Smooth muscle cell (in vitro differentiated cells): ENCODE data around the gene CASP3. TPM values are rescaled to one million over a fixed set of nuclear protein-coding genes. Genes with fewer than 3 reads are reported as not detected.

ENCODE experiments used
- DNase-seq: peaks from one replicate; lab custom pipeline; 2025; ENCODE audit not compliant: unreplicated experiment; lab: John Stamatoyannopoulos, UW
- H2AFZ ChIP-seq: fragments of 200-600 bp; sonication (generic); 2 replicates; pipeline ENCODE4 v1.6.0; 2016; ENCODE audit warnings: antibody characterized with exemption, low read depth, mild to moderate bottlenecking
- H3F3A ChIP-seq: fragments of 200-600 bp; sonication (generic); 2 replicates; pipeline ENCODE4 v1.6.0; 2017; ENCODE audit warnings: antibody characterized with exemption, low read depth
- H3K27ac ChIP-seq: fragments of 200-600 bp; sonication (generic); 2 replicates; pipeline ENCODE4 v1.5.1; 2016; ENCODE audit warnings: low read depth, mild to moderate bottlenecking
- H3K27me3 ChIP-seq: fragments of 200-600 bp; sonication (generic); 2 replicates; pipeline ENCODE4 v1.6.1; 2016; ENCODE audit warnings: low read depth, mild to moderate bottlenecking
- H3K36me3 ChIP-seq: fragments of 200-600 bp; sonication (generic); 2 replicates; pipeline ENCODE4 v1.5.1; 2016; ENCODE audit warnings: low read depth
- H3K4me1 ChIP-seq: fragments of 200-600 bp; sonication (generic); 2 replicates; pipeline ENCODE4 v1.5.1; 2016; ENCODE audit warnings: low read depth
- H3K4me2 ChIP-seq: fragments of 200-600 bp; sonication (generic); 2 replicates; pipeline ENCODE4 v1.6.0; 2016; ENCODE audit warnings: mild to moderate bottlenecking
- H3K4me3 ChIP-seq: fragments of 200-600 bp; sonication (generic); 2 replicates; pipeline ENCODE4 v1.5.1; 2016; ENCODE audit warnings: mild to moderate bottlenecking
- H3K79me2 ChIP-seq: fragments of 200-600 bp; sonication (generic); 2 replicates; pipeline ENCODE4 v1.6.0; 2016; ENCODE audit warnings: low read depth, mild to moderate bottlenecking
- H3K9ac ChIP-seq: fragments of 200-600 bp; sonication (generic); 2 replicates; pipeline ENCODE4 v1.6.0; 2016; ENCODE audit warnings: low read depth
- H3K9me3 ChIP-seq: fragments of 200-600 bp; sonication (generic); replicated peaks from 2 replicates; pipeline ENCODE4 v1.5.1; 2016; ENCODE audit warnings: low read depth
- H4K20me1 ChIP-seq: fragments of 200-600 bp; sonication (generic); 2 replicates; pipeline ENCODE4 v1.6.0; 2016; ENCODE audit warnings: low read depth
- CTCF ChIP-seq: fragments of 200-600 bp; sonication (generic); IDR thresholded peaks from 2 replicates; pipeline ENCODE4 v1.5.1; 2017; ENCODE audit warnings: borderline replicate concordance, mild to moderate bottlenecking, antibody characterized with exemption; ENCODE audit not compliant: insufficient read depth, poor library complexity, severe bottlenecking
- WGBS: methylation state at CpG from one replicate; pipeline ENCODE4 v1.1.7; 2016; ENCODE audit warnings: low lambda C conversion rate; 5-methylcytosine and 5-hydroxymethylcytosine counted together
- polyA plus RNA-seq: library from polyadenylated mRNA; unstranded; fragments of >200 nt; fragmentation: Nextera tagmentation; extraction: Ambion mirVana; gene quantifications from 2 replicates; pipeline ENCODE4 v1.2.1, GENCODE V29; 2016
- total RNA-seq: library from RNA; depleted of rRNA; stranded (reverse); fragments of >200 nt; gene quantifications from 2 replicates; pipeline ENCODE4 v1.2.3, GENCODE V29; 2014

CASP3 gene
- total and polyA plus RNA-seq, 2 experiments from 2014 or later, result 35.7 to 48.5 TPM

GRCh38 chr4:184694412-184694956 lies 45.2 kb upstream of the CASP3 start:
- H3K4me1 ChIP-seq, result no peaks in the 10 kb centered on the region
- TF ChIP-seq CTCF, result no peak
- DNase-seq, result no peak
- no peaks in the 10 kb centered on the region for H4K20me1 ChIP-seq
- no peaks in the 10 kb centered on the region for H3K9me3 ChIP-seq
- no peaks in the 10 kb centered on the region for H3K36me3 ChIP-seq
- no peaks in the 10 kb centered on the region for H3F3A ChIP-seq
- no peaks in the 10 kb centered on the region for H3K27me3 ChIP-seq
- no peaks in the 10 kb centered on the region for H3K79me2 ChIP-seq
- no peak overlapping the region for H3K4me2 ChIP-seq
- H3K4me3 ChIP-seq, result no peak overlapping the region
- H3K27ac ChIP-seq, result no peak overlapping the region
- no peak overlapping the region for H2AFZ ChIP-seq
- no peak overlapping the region for H3K9ac ChIP-seq

- H3K27me3 ChIP-seq, result no peaks in the 10 kb centered on the region
- WGBS, result 94% methylated on average over 5 of the region's 5 CpGs
- no peak overlapping the region for H3K4me2 ChIP-seq
- DNase-seq, result no peak
- no peaks in the 10 kb centered on the region for H4K20me1 ChIP-seq
- H3F3A ChIP-seq, result no peaks in the 10 kb centered on the region
- H3K79me2 ChIP-seq, result no peaks in the 10 kb centered on the region
- no peak for TF ChIP-seq CTCF
- no peak overlapping the region for H2AFZ ChIP-seq
- no peaks in the 10 kb centered on the region for H3K9me3 ChIP-seq
- H3K4me3 ChIP-seq, result no peak overlapping the region
- H3K36me3 ChIP-seq, result no peaks in the 10 kb centered on the region
- H3K9ac ChIP-seq, result no peak overlapping the region
- H3K4me1 ChIP-seq, result no peaks in the 10 kb centered on the region
- H3K27ac ChIP-seq, result no peak overlapping the region
These were observed 43.8 kb upstream of the CASP3 start for GRCh38 chr4:184693056-184693455.

- DNase-seq, result no peak
- Histone ChIP-seq H3K36me3 (no peaks in the 10 kb centered on the region), H2AFZ (no peak overlapping the region), H3K4me2 (no peak overlapping the region), H3K4me1 (no peaks in the 10 kb centered on the region), H3K79me2 (no peaks in the 10 kb centered on the region), H3K9me3 (no peaks in the 10 kb centered on the region), H3K27me3 (no peaks in the 10 kb centered on the region), H3K27ac (no peak overlapping the region), H3K4me3 (no peak overlapping the region), H3K9ac (no peak overlapping the region), H3F3A (no peaks in the 10 kb centered on the region), H4K20me1 (no peaks in the 10 kb centered on the region)
- WGBS, result 56% methylated on average over 5 of the region's 5 CpGs
- no peak for TF ChIP-seq CTCF
These were observed 40.4 kb upstream of the CASP3 start for GRCh38 chr4:184689681-184690080.

GRCh38 chr4:184688447-184688846 lies 39.2 kb upstream of the CASP3 start:
- Histone ChIP-seq H3K9ac (no peak overlapping the region), H3K9me3 (no peaks in the 10 kb centered on the region), H3K36me3 (no peaks in the 10 kb centered on the region), H3K4me2 (no peak overlapping the region), H3K27me3 (no peaks in the 10 kb centered on the region), H3K27ac (peak overlapping the region; percentile 56), H2AFZ (no peak overlapping the region), H4K20me1 (no peaks in the 10 kb centered on the region), H3K79me2 (no peaks in the 10 kb centered on the region), H3F3A (no peaks in the 10 kb centered on the region), H3K4me1 (no peaks in the 10 kb centered on the region), H3K4me3 (no peak overlapping the region)
- DNase-seq, result no peak
- 42% methylated on average over 11 of the region's 11 CpGs for WGBS
- TF ChIP-seq CTCF, result no peak
